ENCODE data around the gene GABBR1. TPM values are rescaled to one million over a fixed set of nuclear protein-coding genes. Genes with fewer than 3 reads are reported as not detected.

Gene GABBR1
- polyA plus RNA-seq, 1 of the 3 experiments (the other 2 are of a cell fraction), result 26.8 TPM

GRCh38 chr6:29617782-29618554, 15.0 kb downstream of the GABBR1 start:
- Histone ChIP-seq H3K79me2 (ENCODE audit: insufficient read depth) (no peaks in the 10 kb centered on the region), H4K20me1 (ENCODE audit: insufficient read depth) (no peaks in the 10 kb centered on the region), H3K9ac (no peak overlapping the region), H3K9me3 (no peaks in the 10 kb centered on the region), H3K4me2 (no peak overlapping the region), H3K27ac (ENCODE audit: low read depth in 2 of 2, low read length in 1 of 2) (no peak overlapping the region), H3F3A (replicated peaks; ENCODE audit: insufficient read depth) (no peaks in the 10 kb centered on the region), H3K4me1 (ENCODE audit: control insufficient read depth in 1 of 2, insufficient read depth in 2 of 2, low read depth in 1 of 2, low read length in 1 of 2) (no peaks in the 10 kb centered on the region), H3K36me3 (replicated peaks in 1 of 2; ENCODE audit: control insufficient read depth in 1 of 2, insufficient read depth in 2 of 2, low read length in 1 of 2) (peaks cover 27 to 67% of the 10 kb centered on the region in 2 experiments), H3K27me3 (ENCODE audit: insufficient read depth) (no peaks in the 10 kb centered on the region), H3K9me2 (no peaks in the 10 kb centered on the region), H2AFZ (ENCODE audit: low read depth) (no peak overlapping the region), H3K4me3 (ENCODE audit: low read depth in 2 of 2, low read length in 1 of 2) (no peak overlapping the region)
- 93% methylated on average over 8 of the region's 8 CpGs for WGBS (ENCODE audit: low lambda C conversion rate)
- peak; percentile 34 for DNase-seq
- TF ChIP-seq PBX3 (IDR thresholded peaks at IDR 0.05) (no peak), TCF12 (IDR thresholded peaks at IDR 0.05) (no peak), SIN3A (IDR thresholded peaks at IDR 0.05; ENCODE audit: borderline replicate concordance, low read depth, low read length) (no peak), JUND (IDR thresholded peaks at IDR 0.05) (no peak), CHD2 (IDR thresholded peaks at IDR 0.05; ENCODE audit: low read length, partially characterized antibody) (no peak), ZBTB33 (IDR thresholded peaks at IDR 0.05; ENCODE audit: borderline replicate concordance, low read depth) (no peak)
- POLR2A ChIA-PET, result no interaction called here
- CTCF ChIA-PET, result interaction anchor here (0.7 to 2.0 kb wide), 3 partner anchors 10 to 806 kb away, joined by 3 to 12 read pairs (median 3); no protein-coding TSS in a partner anchor

- no peak overlapping the region for H3K4me2 ChIP-seq
- ChIA-PET POLR2A (interaction anchor here (0.9 kb wide), 1 partner anchor 17 kb away, joined by 5 read pairs; no protein-coding TSS in a partner anchor), CTCF (interaction anchor here (0.9 to 2.2 kb wide), 6 partner anchors 8 to 42 kb away, joined by 3 to 11 read pairs (median 4); no protein-coding TSS in a partner anchor)
- no peak overlapping the region for H3K4me3 ChIP-seq (ENCODE audit: low read depth in 2 of 2, low read length in 1 of 2)
- TF ChIP-seq USF2 (IDR thresholded peaks at IDR 0.05; ENCODE audit: borderline replicate concordance, low read depth, low read length) (no peak), NRF1 (IDR thresholded peaks at IDR 0.05; ENCODE audit: low read depth, low read length) (no peak), MXI1 (IDR thresholded peaks at IDR 0.05; ENCODE audit: low read depth, low read length) (no peak), CTCF (IDR thresholded peaks at IDR 0.05) (no peak), RAD21 (IDR thresholded peaks at IDR 0.05; ENCODE audit: low read length) (no peak)
- H3K9me2 ChIP-seq, result no peaks in the 10 kb centered on the region
- H3K9ac ChIP-seq, result no peak overlapping the region
- DNase-seq, result no peak
- H3K27ac ChIP-seq (ENCODE audit: low read depth in 2 of 2, low read length in 1 of 2), result no peak overlapping the region
- H3K9me3 ChIP-seq, result no peaks in the 10 kb centered on the region
- H4K20me1 ChIP-seq (ENCODE audit: insufficient read depth), result no peaks in the 10 kb centered on the region
- H3K27me3 ChIP-seq (ENCODE audit: insufficient read depth), result no peaks in the 10 kb centered on the region
- no peaks in the 10 kb centered on the region for H3K79me2 ChIP-seq (ENCODE audit: insufficient read depth)
- H3K36me3 ChIP-seq (replicated peaks in 1 of 2; ENCODE audit: control insufficient read depth in 1 of 2, insufficient read depth in 2 of 2, low read length in 1 of 2), result peaks cover 36 to 57% of the 10 kb centered on the region in 2 experiments
- no peak overlapping the region for H2AFZ ChIP-seq (ENCODE audit: low read depth)
- WGBS (ENCODE audit: low lambda C conversion rate), result 96% methylated on average over 4 of the region's 4 CpGs
- H3F3A ChIP-seq (replicated peaks; ENCODE audit: insufficient read depth), result no peaks in the 10 kb centered on the region
- no peaks in the 10 kb centered on the region for H3K4me1 ChIP-seq (ENCODE audit: control insufficient read depth in 1 of 2, insufficient read depth in 2 of 2, low read depth in 1 of 2, low read length in 1 of 2)
Measured at GRCh38 chr6:29611426-29611825, 21.6 kb downstream of the GABBR1 start.
